Measurements from ENCODE around the gene LGALS13. TPM values are rescaled to one million over a fixed set of nuclear protein-coding genes. Genes with fewer than 3 reads are reported as not detected.

LGALS13 gene
- total and polyA plus RNA-seq, 8 donors, result not detected

DNA sequence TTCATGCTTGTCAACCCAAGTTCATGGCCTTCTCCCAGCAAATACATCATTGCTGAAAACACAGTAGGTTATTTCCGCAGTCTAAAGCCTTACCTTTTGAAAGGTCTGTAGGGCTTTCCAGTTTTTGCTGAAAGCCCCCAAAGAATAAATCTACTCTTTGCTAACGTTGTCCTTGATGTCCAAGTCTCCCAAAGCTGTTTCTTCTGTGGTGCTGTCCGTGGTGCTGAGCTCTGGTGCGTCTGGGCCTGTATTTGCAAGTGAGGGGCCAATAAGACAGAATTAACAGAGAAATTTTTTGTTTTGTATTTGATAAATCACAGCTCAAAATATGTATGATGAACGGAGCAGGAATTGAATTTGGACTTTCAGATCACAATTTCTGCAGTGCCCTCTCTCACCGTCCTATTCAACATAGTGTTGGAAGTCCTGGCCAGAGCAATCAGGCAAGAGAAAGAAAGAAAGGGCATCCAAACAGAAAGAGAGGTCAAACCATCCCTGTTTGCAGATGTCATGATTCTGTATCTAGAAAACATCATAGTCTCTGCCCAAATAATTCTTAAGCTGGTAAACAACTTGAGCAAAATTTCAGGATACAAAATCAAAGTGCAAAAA is 43.6 kb downstream of the LGALS13 start:
- no peaks in the 10 kb centered on the region for H3K36me3 ChIP-seq
- intact Hi-C loops (cut with DNase I), result no loop called here
- H3K9me3 ChIP-seq, result no peaks in the 10 kb centered on the region
- no peaks in the 10 kb centered on the region for H3K4me1 ChIP-seq
- TF ChIP-seq, protein P1, sequence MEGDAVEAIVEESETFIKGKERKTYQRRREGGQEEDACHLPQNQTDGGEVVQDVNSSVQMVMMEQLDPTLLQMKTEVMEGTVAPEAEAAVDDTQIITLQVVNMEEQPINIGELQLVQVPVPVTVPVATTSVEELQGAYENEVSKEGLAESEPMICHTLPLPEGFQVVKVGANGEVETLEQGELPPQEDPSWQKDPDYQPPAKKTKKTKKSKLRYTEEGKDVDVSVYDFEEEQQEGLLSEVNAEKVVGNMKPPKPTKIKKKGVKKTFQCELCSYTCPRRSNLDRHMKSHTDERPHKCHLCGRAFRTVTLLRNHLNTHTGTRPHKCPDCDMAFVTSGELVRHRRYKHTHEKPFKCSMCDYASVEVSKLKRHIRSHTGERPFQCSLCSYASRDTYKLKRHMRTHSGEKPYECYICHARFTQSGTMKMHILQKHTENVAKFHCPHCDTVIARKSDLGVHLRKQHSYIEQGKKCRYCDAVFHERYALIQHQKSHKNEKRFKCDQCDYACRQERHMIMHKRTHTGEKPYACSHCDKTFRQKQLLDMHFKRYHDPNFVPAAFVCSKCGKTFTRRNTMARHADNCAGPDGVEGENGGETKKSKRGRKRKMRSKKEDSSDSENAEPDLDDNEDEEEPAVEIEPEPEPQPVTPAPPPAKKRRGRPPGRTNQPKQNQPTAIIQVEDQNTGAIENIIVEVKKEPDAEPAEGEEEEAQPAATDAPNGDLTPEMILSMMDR (IDR thresholded peaks at IDR 0.05), result no peak
- H3K27ac ChIP-seq, result no peak overlapping the region
- ATAC-seq (no peak), DNase-seq (no peak), FAIRE-seq (no peak)
- WGBS, 2 donors, result 20 to 28% methylated on average over 6 of the region's 6 CpGs
- H3K27me3 ChIP-seq, result peaks cover 0 to 3% (median 0%) of the 10 kb centered on the region in 4 donors
- H3K4me3 ChIP-seq, result no peak overlapping the region

DNA sequence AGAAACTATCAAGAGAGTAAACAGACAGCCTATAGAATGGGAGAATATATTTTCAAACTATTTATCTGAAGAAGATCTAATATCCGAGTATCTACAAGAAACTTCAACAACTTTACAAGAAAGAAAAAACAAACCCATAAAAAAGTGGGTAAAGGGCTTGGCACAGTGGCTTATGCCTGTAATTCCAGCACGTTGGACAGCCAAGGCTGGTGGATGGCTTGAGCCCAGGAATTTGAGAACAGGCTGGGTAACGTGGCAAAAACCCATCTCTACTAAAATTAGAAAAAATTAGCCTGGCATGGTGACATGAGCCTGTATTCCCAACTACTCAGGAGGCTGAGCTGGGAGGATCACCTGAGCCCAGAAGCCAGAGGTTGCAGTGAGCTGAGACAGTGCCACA is 45.6 kb downstream of the LGALS13 start:
- no peak for DNase-seq
- Histone ChIP-seq H3K4me1 (no peaks in the 10 kb centered on the region), H3K36me3 (no peaks in the 10 kb centered on the region), H3K27me3 (peaks cover 0 to 3% (median 0%) of the 10 kb centered on the region in 4 donors), H3K27ac (no peak overlapping the region), H3K9me3 (no peaks in the 10 kb centered on the region), H3K4me3 (no peak overlapping the region)
- FAIRE-seq, result no peak
- intact Hi-C loops (cut with DNase I), result no loop called here
- TF ChIP-seq, protein P1 (IDR thresholded peaks at IDR 0.05), result no peak
- WGBS, 2 donors, result 31 to 42% methylated on average over 3 of the region's 3 CpGs
- no peak for ATAC-seq

DNA sequence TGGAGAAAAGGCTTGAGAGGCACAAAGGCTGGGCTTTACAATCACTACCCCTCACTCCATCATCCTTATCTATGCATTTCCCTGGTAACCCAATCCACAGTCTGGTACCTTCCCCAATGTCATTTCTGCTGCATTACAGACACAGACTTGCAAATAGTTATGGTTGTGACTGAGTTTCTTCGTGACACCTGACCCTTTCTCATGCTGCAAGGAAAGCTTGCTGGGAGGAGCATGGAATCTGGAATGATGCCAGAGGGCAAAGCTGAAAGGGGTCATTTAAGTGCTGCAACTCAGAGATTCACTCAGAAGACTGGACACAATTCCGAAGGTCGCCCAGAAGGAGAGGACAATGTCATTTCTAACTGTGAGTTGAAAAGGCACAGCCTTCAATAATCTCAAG is 53.3 kb downstream of the LGALS13 start, which contains the start of gene LGALS16:
Gene LGALS16 (plus strand): TSS at position 301 of the 400 bp plus-strand sequence. CDS start 49 bp downstream, at position 350.
- FAIRE-seq (no peak), ATAC-seq (no peak), DNase-seq (no peak)
- Histone ChIP-seq H3K4me1 (no peaks in the 10 kb centered on the region), H3K27me3 (no peaks in the 10 kb centered on the region), H3K9me3 (no peaks in the 10 kb centered on the region), H3K4me3 (no peak within 1 kb of the TSS), H3K27ac (no peak within 1 kb of the TSS), H3K36me3 (no peaks in the 10 kb centered on the region)
- TF ChIP-seq, protein P1 (IDR thresholded peaks at IDR 0.05), result no peak
- intact Hi-C loops (cut with DNase I), result no loop called here
- 29 to 31% methylated on average over 3 of the region's 3 CpGs for WGBS, 2 donors

Other genes with a start within 250 kb of the LGALS13 start
- gene PAF1, start 211.4 kb upstream of the LGALS13 start, total RNA-seq, result 10 to 100 TPM; 11.3 to 17.7 (median 14.6) TPM
- 10 to 100 TPM; 28.1 to 41.1 TPM for gene PAF1, start 211.4 kb upstream of the LGALS13 start, polyA plus RNA-seq
- gene MED29, start 211.1 kb upstream of the LGALS13 start, total RNA-seq, result 10 to 100 TPM; 15.2 to 23.9 (median 17.5) TPM
- 10 to 100 TPM; 13.2 to 21.0 TPM for gene MED29, start 211.1 kb upstream of the LGALS13 start, polyA plus RNA-seq
- 10 to 100 TPM; 20.2 to 45.6 (median 31.9) TPM for gene ZFP36, start 195.7 kb upstream of the LGALS13 start, total RNA-seq
- gene ZFP36, start 195.7 kb upstream of the LGALS13 start, polyA plus RNA-seq, result 100 to 1,000 TPM; 104 to 151 TPM
- 10 to 100 TPM in 1 of 6 donors, 1 to 10 TPM in 5; 3.1 to 15.0 (median 7.8) TPM for gene PLEKHG2, start 189.9 kb upstream of the LGALS13 start, total RNA-seq
- 10 to 100 TPM in 1 of 2 donors, 1 to 10 TPM in 1; 6.8 to 12.8 TPM for gene PLEKHG2, start 189.9 kb upstream of the LGALS13 start, polyA plus RNA-seq
- 1,000 to 10,000 TPM in 5 of 6 donors, 100 to 1,000 TPM in 1; 920 to 1,759 (median 1,167) TPM for gene RPS16, start 166.6 kb upstream of the LGALS13 start, total RNA-seq
- 1,000 to 10,000 TPM; 1,276 to 1,384 TPM for gene RPS16, start 166.6 kb upstream of the LGALS13 start, polyA plus RNA-seq
- gene SUPT5H, start 156.9 kb upstream of the LGALS13 start, total RNA-seq, result 10 to 100 TPM; 49.3 to 69.6 (median 54.0) TPM
- 100 to 1,000 TPM; 172 to 229 TPM for gene SUPT5H, start 156.9 kb upstream of the LGALS13 start, polyA plus RNA-seq
- gene TIMM50, start 121.7 kb upstream of the LGALS13 start, total RNA-seq, result 10 to 100 TPM; 15.2 to 27.5 (median 21.3) TPM
- gene TIMM50, start 121.7 kb upstream of the LGALS13 start, polyA plus RNA-seq, result 10 to 100 TPM; 38.6 to 40.4 TPM
- under 1 TPM in 1 of 6 donors, not detected in 5; 0.13 TPM for gene DLL3, start 103.6 kb upstream of the LGALS13 start, total RNA-seq
- under 1 TPM in 1 of 2 donors, not detected in 1; 0.14 TPM for gene DLL3, start 103.6 kb upstream of the LGALS13 start, polyA plus RNA-seq
- gene SELENOV, start 87.4 kb upstream of the LGALS13 start, total RNA-seq, result not detected
- not detected for gene SELENOV, start 87.4 kb upstream of the LGALS13 start, polyA plus RNA-seq
- 1 to 10 TPM in 1 of 6 donors, under 1 TPM in 5; 0.63 to 1.1 (median 0.80) TPM for gene EID2B, start 69.7 kb upstream of the LGALS13 start, total RNA-seq
- gene EID2B, start 69.7 kb upstream of the LGALS13 start, polyA plus RNA-seq, result 1 to 10 TPM; 1.3 to 3.9 TPM
- 1 to 10 TPM; 3.3 to 7.5 (median 5.2) TPM for gene EID2, start 62.4 kb upstream of the LGALS13 start, total RNA-seq
- gene EID2, start 62.4 kb upstream of the LGALS13 start, polyA plus RNA-seq, result 10 to 100 TPM in 1 of 2 donors, 1 to 10 TPM in 1; 6.7 to 10.8 TPM
- not detected for gene LGALS16, start 53.4 kb downstream of the LGALS13 start, total RNA-seq
- not detected for gene LGALS16, start 53.4 kb downstream of the LGALS13 start, polyA plus RNA-seq
- not detected for gene LGALS14, start 102.0 kb downstream of the LGALS13 start, total RNA-seq
- gene LGALS14, start 102.0 kb downstream of the LGALS13 start, polyA plus RNA-seq, result not detected
- 1 to 10 TPM in 1 of 6 donors, under 1 TPM in 1, not detected in 4; 0.47 to 1.4 TPM for gene CLC, start 135.5 kb downstream of the LGALS13 start, total RNA-seq
- not detected for gene CLC, start 135.5 kb downstream of the LGALS13 start, polyA plus RNA-seq
- gene LEUTX, start 176.3 kb downstream of the LGALS13 start, total RNA-seq, result not detected
- gene LEUTX, start 176.3 kb downstream of the LGALS13 start, polyA plus RNA-seq, result not detected
- 10 to 100 TPM in 1 of 6 donors, 1 to 10 TPM in 5; 6.2 to 14.1 (median 7.5) TPM for gene DYRK1B, start 231.6 kb downstream of the LGALS13 start, total RNA-seq
- gene DYRK1B, start 231.6 kb downstream of the LGALS13 start, polyA plus RNA-seq, result 10 to 100 TPM; 12.8 to 20.6 TPM
- gene FBL, start 243.9 kb downstream of the LGALS13 start, total RNA-seq, result 100 to 1,000 TPM in 5 of 6 donors, 10 to 100 TPM in 1; 86.4 to 166 (median 109) TPM
- 100 to 1,000 TPM in 1 of 2 donors, 10 to 100 TPM in 1; 96.4 to 131 TPM for gene FBL, start 243.9 kb downstream of the LGALS13 start, polyA plus RNA-seq

Measured in pancreas (tissue), 10 donors.